Fibroblast of lung (primary cell): ENCODE results near the gene LCE2D.

Experiments used
- EZH2 ChIP-seq: IDR thresholded peaks from 2 replicates; pipeline ENCODE4 v1.5.1; 2012; ENCODE audit warnings: low read length, control low read depth, mild to moderate bottlenecking; ENCODE audit errors: missing control alignments
- TF ChIP-seq, protein P1 (sequence below), 2 donors: IDR thresholded peaks in 1 of 2; conservative IDR thresholded peaks in 1 of 2; 1 replicate in 1 of 2; 2 replicates in 1 of 2; pipeline ENCODE4 v1.5.1; 2011 to 2012; ENCODE audit warnings: low read length in 2 of 2, control low read depth in 1 of 2, inconsistent platforms in 1 of 2, low read depth in 1 of 2, mild to moderate bottlenecking in 1 of 2

DNA sequence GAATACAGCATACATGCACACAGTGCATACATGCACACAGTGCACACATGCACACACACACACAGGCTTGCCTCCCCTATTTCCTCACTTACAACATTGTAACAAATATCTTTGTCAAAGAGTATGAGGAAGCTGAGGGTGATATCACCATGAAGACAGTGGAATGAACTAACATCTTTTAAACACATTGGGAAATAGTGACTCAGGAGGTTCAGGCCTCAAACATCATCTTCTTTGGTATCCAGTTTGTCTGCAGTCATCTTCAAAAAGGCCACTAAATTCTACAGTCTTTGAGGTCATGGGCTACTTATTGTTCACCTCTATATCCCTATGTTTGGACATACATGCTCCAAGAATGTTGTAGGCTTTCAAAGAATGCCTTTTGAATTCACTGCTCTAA is 20.7 kb downstream of the LCE2D start:
- no peak for TF ChIP-seq EZH2
- TF ChIP-seq, protein P1, sequence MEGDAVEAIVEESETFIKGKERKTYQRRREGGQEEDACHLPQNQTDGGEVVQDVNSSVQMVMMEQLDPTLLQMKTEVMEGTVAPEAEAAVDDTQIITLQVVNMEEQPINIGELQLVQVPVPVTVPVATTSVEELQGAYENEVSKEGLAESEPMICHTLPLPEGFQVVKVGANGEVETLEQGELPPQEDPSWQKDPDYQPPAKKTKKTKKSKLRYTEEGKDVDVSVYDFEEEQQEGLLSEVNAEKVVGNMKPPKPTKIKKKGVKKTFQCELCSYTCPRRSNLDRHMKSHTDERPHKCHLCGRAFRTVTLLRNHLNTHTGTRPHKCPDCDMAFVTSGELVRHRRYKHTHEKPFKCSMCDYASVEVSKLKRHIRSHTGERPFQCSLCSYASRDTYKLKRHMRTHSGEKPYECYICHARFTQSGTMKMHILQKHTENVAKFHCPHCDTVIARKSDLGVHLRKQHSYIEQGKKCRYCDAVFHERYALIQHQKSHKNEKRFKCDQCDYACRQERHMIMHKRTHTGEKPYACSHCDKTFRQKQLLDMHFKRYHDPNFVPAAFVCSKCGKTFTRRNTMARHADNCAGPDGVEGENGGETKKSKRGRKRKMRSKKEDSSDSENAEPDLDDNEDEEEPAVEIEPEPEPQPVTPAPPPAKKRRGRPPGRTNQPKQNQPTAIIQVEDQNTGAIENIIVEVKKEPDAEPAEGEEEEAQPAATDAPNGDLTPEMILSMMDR (conservative IDR thresholded peaks at IDR 0.05 in 1 of 2, IDR thresholded peaks at IDR 0.05 in 1 of 2; ENCODE audit: low read depth in 1 of 2, low read length in 2 of 2): no peak
